Spinal cord (tissue), 10 donors: ENCODE measurements around the gene SLC37A2. TPM values are rescaled to one million over a fixed set of nuclear protein-coding genes. Genes with fewer than 3 reads are reported as not detected.
A peak's percentile ranks its signal among the peaks of the same experiment; 100 is the strongest.

Source experiments
- DNase-seq, 6 donors: peaks; one replicate each; pipeline versions ENCODE4 v3.0.0 to v3.0.0-alpha.2; 2013 to 2015; ENCODE audit warnings: low spot score in 6 of 6, low read depth in 4 of 6
- H3K27ac ChIP-seq: one replicate; pipeline ENCODE4 v1.5.1; 2013; ENCODE audit warnings: low read depth, low read length, control low read depth
- H3K27me3 ChIP-seq: one replicate; pipeline ENCODE4 v1.6.1; 2013; ENCODE audit warnings: low read length; ENCODE audit not compliant: control insufficient read depth, insufficient read depth
- H3K36me3 ChIP-seq: one replicate; pipeline ENCODE4 v1.6.1; 2013; ENCODE audit warnings: low read length; ENCODE audit not compliant: control insufficient read depth, insufficient read depth
- H3K4me1 ChIP-seq: one replicate; pipeline ENCODE4 v1.6.1; 2013; ENCODE audit warnings: low read length; ENCODE audit not compliant: control insufficient read depth, insufficient read depth
- H3K4me3 ChIP-seq: one replicate; pipeline ENCODE4 v1.5.1; 2013; ENCODE audit warnings: low read depth, low read length, control low read depth
- H3K9me3 ChIP-seq: one replicate; pipeline ENCODE4 v1.6.1; 2013; ENCODE audit warnings: low read length; ENCODE audit not compliant: control insufficient read depth, insufficient read depth
- WGBS: methylation state at CpG from one replicate; pipeline ENCODE4 v1.1.5; 2013; ENCODE audit warnings: missing lambda C conversion rate; ENCODE audit not compliant: insufficient coverage; 5-methylcytosine and 5-hydroxymethylcytosine counted together
- polyA plus RNA-seq, 2 donors: library from polyadenylated mRNA; unstranded; fragments of 120-200 nt; gene quantifications; one replicate each; pipeline ENCODE4 v1.2.1, GENCODE V29; 2013; ENCODE audit not compliant: insufficient read length in 2 of 2
- total RNA-seq, 2 donors: library from RNA; depleted of rRNA in 1 of 2; stranded (reverse); fragments of 120-200 nt in 1 of 2; fragments of >200 nt in 1 of 2; gene quantifications; one replicate each; pipeline versions ENCODE4 v1.2.3 to v1.2.4, GENCODE V29; 2013 to 2014
- donor health status: healthy.

Gene SLC37A2
- total and polyA plus RNA-seq, 4 donors: 4.5 to 5.7 (median 4.8) TPM

GRCh38 chr11:125114518-125114917, 51.4 kb downstream of the SLC37A2 start:
- peaks cover 7% of the 10 kb centered on the region for H3K4me1 ChIP-seq
- no peak for DNase-seq
- H3K27ac ChIP-seq: no peak overlapping the region
- no peaks in the 10 kb centered on the region for H3K27me3 ChIP-seq
- 59% methylated on average over 8 of the region's 8 CpGs for WGBS
- no peaks in the 10 kb centered on the region for H3K9me3 ChIP-seq
- no peaks in the 10 kb centered on the region for H3K36me3 ChIP-seq
- H3K4me3 ChIP-seq: no peak overlapping the region

GRCh38 chr11:125117429-125117828, 54.3 kb downstream of the SLC37A2 start:
- Histone ChIP-seq H3K36me3 (no peaks in the 10 kb centered on the region), H3K4me3 (no peak overlapping the region), H3K9me3 (no peaks in the 10 kb centered on the region), H3K4me1 (no peaks in the 10 kb centered on the region), H3K27ac (no peak overlapping the region), H3K27me3 (no peaks in the 10 kb centered on the region)
- 11% methylated on average over 2 of the region's 4 CpGs for whole genome bisulfite sequencing
- DNase-seq: peak in 1 of 6 donors; percentile 35

GRCh38 chr11:125123194-125123946, 60.3 kb downstream of the SLC37A2 start:
- Histone ChIP-seq H3K9me3 (no peaks in the 10 kb centered on the region), H3K4me3 (no peak overlapping the region), H3K4me1 (no peaks in the 10 kb centered on the region), H3K27ac (no peak overlapping the region), H3K36me3 (no peaks in the 10 kb centered on the region), H3K27me3 (no peaks in the 10 kb centered on the region)
- WGBS: 64% methylated on average over 4 of the region's 4 CpGs
- DNase-seq: no peak

GRCh38 chr11:125123947-125124617, 61.0 kb downstream of the SLC37A2 start:
- Histone ChIP-seq H3K4me1 (no peaks in the 10 kb centered on the region), H3K9me3 (no peaks in the 10 kb centered on the region), H3K4me3 (no peak overlapping the region), H3K27ac (no peak overlapping the region), H3K36me3 (no peaks in the 10 kb centered on the region), H3K27me3 (no peaks in the 10 kb centered on the region)
- DNase-seq: peak in 2 of 6 donors; percentile 57 to 94
- WGBS: 54% methylated on average over 6 of the region's 10 CpGs

GRCh38 chr11:125124618-125124992, 61.5 kb downstream of the SLC37A2 start:
- DNase-seq: no peak
- no CpG with 5 or more reads among the region's 4 CpGs for WGBS
- peaks cover 4% of the 10 kb centered on the region for H3K4me1 ChIP-seq
- H3K27ac ChIP-seq: no peak overlapping the region
- H3K36me3 ChIP-seq: no peaks in the 10 kb centered on the region
- no peak overlapping the region for H3K4me3 ChIP-seq
- no peaks in the 10 kb centered on the region for H3K9me3 ChIP-seq
- H3K27me3 ChIP-seq: no peaks in the 10 kb centered on the region

GRCh38 chr11:125128450-125128849, 65.3 kb downstream of the SLC37A2 start:
- Histone ChIP-seq H3K27ac (no peak overlapping the region), H3K4me1 (peaks cover 5% of the 10 kb centered on the region), H3K36me3 (no peaks in the 10 kb centered on the region), H3K27me3 (no peaks in the 10 kb centered on the region), H3K4me3 (no peak overlapping the region), H3K9me3 (no peaks in the 10 kb centered on the region)
- no peak for DNase-seq
- 92% methylated on average over 2 of the region's 4 CpGs for WGBS

- H3K27ac ChIP-seq: no peak overlapping the region
- 55% methylated on average over 20 of the region's 22 CpGs for WGBS
Observed at GRCh38 chr11:125129316-125129993, 66.3 kb downstream of the SLC37A2 start.

GRCh38 chr11:125132071-125132470, 69.0 kb downstream of the SLC37A2 start:
- Histone ChIP-seq H3K27ac (no peak overlapping the region), H3K4me3 (no peak overlapping the region), H3K36me3 (no peaks in the 10 kb centered on the region), H3K27me3 (no peaks in the 10 kb centered on the region), H3K4me1 (peaks cover 5% of the 10 kb centered on the region), H3K9me3 (no peaks in the 10 kb centered on the region)
- no peak for DNase-seq
- 91% methylated on average over 1 of the region's 1 CpG for WGBS

More at GRCh38 chr11:125129316-125129993, 66.3 kb downstream of the SLC37A2 start:
- Histone ChIP-seq H3K4me3 (no peak overlapping the region), H3K4me1 (peaks cover 5% of the 10 kb centered on the region), H3K9me3 (no peaks in the 10 kb centered on the region), H3K36me3 (no peaks in the 10 kb centered on the region), H3K27me3 (no peaks in the 10 kb centered on the region)
- DNase-seq: peak in 1 of 6 donors; percentile 44

GRCh38 chr11:125132596-125132995, 69.5 kb downstream of the SLC37A2 start:
- 83% methylated on average over 3 of the region's 7 CpGs for WGBS
- Histone ChIP-seq H3K4me1 (peaks cover 5% of the 10 kb centered on the region), H3K27ac (no peak overlapping the region), H3K27me3 (no peaks in the 10 kb centered on the region), H3K9me3 (no peaks in the 10 kb centered on the region), H3K36me3 (no peaks in the 10 kb centered on the region), H3K4me3 (no peak overlapping the region)
- DNase-seq: no peak
